ENCODE data around the gene DDX41.

DNA sequence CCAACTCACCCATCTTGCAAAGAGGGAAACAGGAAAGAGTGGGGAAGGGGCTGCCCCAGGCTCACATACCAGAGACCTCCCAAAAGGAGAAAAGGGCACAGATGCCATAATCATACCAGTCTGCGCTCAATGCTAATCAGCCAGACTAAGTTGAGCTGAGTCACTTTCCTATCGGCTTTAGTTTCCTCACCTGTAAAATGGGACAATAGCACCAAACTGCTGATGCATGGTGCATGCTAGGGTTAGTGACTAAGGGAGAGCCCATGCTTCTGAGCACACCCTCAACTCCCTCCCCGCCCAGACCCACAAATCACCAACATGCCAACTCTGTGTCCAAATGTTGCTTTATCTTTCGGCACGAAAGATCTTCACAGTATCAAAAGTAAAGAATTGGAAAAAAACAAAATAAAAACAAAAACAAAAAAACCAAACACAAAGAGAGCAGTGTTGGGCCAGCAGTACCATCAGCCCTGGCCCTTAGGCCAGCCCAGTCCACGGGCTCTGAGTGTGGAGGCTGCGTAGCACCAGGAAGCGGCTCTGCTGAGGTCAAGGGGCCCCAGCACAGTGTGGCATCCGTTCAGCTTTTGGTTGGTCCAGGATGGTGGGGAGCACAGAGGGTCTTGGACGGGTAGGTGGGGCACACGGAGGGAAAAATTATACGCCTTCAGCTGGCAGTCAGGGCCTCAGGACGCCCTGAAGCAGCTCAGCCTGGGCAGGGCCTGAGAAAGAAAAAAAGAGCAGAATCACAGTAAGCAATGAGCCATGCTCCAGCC is 2.9 kb upstream of the DDX41 start:
- TF ChIP-seq, protein P1, sequence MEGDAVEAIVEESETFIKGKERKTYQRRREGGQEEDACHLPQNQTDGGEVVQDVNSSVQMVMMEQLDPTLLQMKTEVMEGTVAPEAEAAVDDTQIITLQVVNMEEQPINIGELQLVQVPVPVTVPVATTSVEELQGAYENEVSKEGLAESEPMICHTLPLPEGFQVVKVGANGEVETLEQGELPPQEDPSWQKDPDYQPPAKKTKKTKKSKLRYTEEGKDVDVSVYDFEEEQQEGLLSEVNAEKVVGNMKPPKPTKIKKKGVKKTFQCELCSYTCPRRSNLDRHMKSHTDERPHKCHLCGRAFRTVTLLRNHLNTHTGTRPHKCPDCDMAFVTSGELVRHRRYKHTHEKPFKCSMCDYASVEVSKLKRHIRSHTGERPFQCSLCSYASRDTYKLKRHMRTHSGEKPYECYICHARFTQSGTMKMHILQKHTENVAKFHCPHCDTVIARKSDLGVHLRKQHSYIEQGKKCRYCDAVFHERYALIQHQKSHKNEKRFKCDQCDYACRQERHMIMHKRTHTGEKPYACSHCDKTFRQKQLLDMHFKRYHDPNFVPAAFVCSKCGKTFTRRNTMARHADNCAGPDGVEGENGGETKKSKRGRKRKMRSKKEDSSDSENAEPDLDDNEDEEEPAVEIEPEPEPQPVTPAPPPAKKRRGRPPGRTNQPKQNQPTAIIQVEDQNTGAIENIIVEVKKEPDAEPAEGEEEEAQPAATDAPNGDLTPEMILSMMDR (IDR thresholded peaks at IDR 0.05; ENCODE audit: low read length) = no peak
- no peak for TF ChIP-seq EZH2phosphoT487 (IDR thresholded peaks at IDR 0.05; ENCODE audit: low read length)

Measured in MM.1S (cell line).